AG09319 (cell line): ENCODE data around the gene CDKN2A.

Source experiments
- DNase-seq: peaks from one replicate; pipeline ENCODE4 v3.0.0-alpha.2; 2010; ENCODE audit warnings: low read depth; ENCODE audit errors: extremely low read depth
- CTCF ChIP-seq: IDR thresholded peaks from 2 replicates; pipeline ENCODE4 v1.5.1; 2011; ENCODE audit warnings: low read depth, mild to moderate bottlenecking, inconsistent platforms, low read length, moderate library complexity

Gene CDKN2A

GRCh38 chr9:22036866-22037626 is 42.9 kb upstream of the CDKN2A start:
- no peak for DNase-seq
- TF ChIP-seq CTCF: no peak

GRCh38 chr9:22035591-22036011 is 41.4 kb upstream of the CDKN2A start:
- TF ChIP-seq CTCF: no peak
- DNase-seq: no peak

GRCh38 chr9:22033012-22033630 is 38.9 kb upstream of the CDKN2A start:
- TF ChIP-seq CTCF: no peak
- no peak for DNase-seq

GRCh38 chr9:22031655-22032411 is 37.6 kb upstream of the CDKN2A start:
- no peak for DNase-seq
- TF ChIP-seq CTCF: no peak

GRCh38 chr9:22030101-22030598 is 36.0 kb upstream of the CDKN2A start:
- peak; percentile 41 for DNase-seq
- no peak for TF ChIP-seq CTCF

- no peak for DNase-seq
- no peak for TF ChIP-seq CTCF
These were observed 35.0 kb upstream of the CDKN2A start for GRCh38 chr9:22029231-22029630.

GRCh38 chr9:22028394-22028793 is 34.2 kb upstream of the CDKN2A start:
- no peak for TF ChIP-seq CTCF
- no peak for DNase-seq
